HFFc6 (cell line): ENCODE results near the gene SLC36A3. TPM values are rescaled to one million over a fixed set of nuclear protein-coding genes. Genes with fewer than 3 reads are reported as not detected.

Experiments
- DNase-seq: peaks from one replicate; pipeline ENCODE4 v3.0.0-alpha.2; 2018
- H3K27ac Mint-ChIP-seq: 2 replicates; pipeline ENCODE4 v1.8.0; 2020; ENCODE audit warnings: mild to moderate bottlenecking, mixed read lengths
- H3K27me3 Mint-ChIP-seq: 2 replicates; pipeline ENCODE4 v1.8.0; 2021; ENCODE audit warnings: mild to moderate bottlenecking, moderate library complexity, mixed read lengths; ENCODE audit not compliant: insufficient read depth
- H3K36me3 Mint-ChIP-seq: 2 replicates; pipeline ENCODE4 v1.8.0; 2021; ENCODE audit warnings: low read depth, mixed read lengths
- H3K4me1 Mint-ChIP-seq: 2 replicates; pipeline ENCODE4 v1.8.0; 2020; ENCODE audit warnings: low read depth, mixed read lengths
- H3K4me3 Mint-ChIP-seq: 2 replicates; pipeline ENCODE4 v1.8.0; 2020; ENCODE audit warnings: mild to moderate bottlenecking, moderate library complexity, mixed read lengths
- H3K9me3 Mint-ChIP-seq: 2 replicates; pipeline ENCODE4 v1.8.0; 2020; ENCODE audit warnings: mild to moderate bottlenecking, mixed read lengths
- total RNA-seq, 6 experiments: library from RNA; stranded (reverse); fragmentation: NEBNext Ultra II Directional; extraction: Animal tissue kit (Norgen Biotek cat#: 25700); gene quantifications; 2 replicates in 1 of 6; 3 replicates in 5 of 6; pipeline ENCODE4 v1.2.3, GENCODE V29; 2021
- TF ChIP-seq, protein P1 (sequence below): fragments of 200-600 bp; sonication (generic); IDR thresholded peaks from 2 replicates; pipeline ENCODE4 v1.5.0; 2021; ENCODE audit warnings: antibody characterized with exemption, mild to moderate bottlenecking

SLC36A3 gene
- total RNA-seq, 6 experiments from 2014 or later: not detected

- no peak overlapping the region for H3K4me3 Mint-ChIP-seq
- peaks cover 35% of the 10 kb centered on the region for H3K27me3 Mint-ChIP-seq
- no peak overlapping the region for H3K27ac Mint-ChIP-seq
- no peak for DNase-seq
- H3K4me1 Mint-ChIP-seq: no peaks in the 10 kb centered on the region
- no peaks in the 10 kb centered on the region for H3K9me3 Mint-ChIP-seq
- TF ChIP-seq, protein P1, sequence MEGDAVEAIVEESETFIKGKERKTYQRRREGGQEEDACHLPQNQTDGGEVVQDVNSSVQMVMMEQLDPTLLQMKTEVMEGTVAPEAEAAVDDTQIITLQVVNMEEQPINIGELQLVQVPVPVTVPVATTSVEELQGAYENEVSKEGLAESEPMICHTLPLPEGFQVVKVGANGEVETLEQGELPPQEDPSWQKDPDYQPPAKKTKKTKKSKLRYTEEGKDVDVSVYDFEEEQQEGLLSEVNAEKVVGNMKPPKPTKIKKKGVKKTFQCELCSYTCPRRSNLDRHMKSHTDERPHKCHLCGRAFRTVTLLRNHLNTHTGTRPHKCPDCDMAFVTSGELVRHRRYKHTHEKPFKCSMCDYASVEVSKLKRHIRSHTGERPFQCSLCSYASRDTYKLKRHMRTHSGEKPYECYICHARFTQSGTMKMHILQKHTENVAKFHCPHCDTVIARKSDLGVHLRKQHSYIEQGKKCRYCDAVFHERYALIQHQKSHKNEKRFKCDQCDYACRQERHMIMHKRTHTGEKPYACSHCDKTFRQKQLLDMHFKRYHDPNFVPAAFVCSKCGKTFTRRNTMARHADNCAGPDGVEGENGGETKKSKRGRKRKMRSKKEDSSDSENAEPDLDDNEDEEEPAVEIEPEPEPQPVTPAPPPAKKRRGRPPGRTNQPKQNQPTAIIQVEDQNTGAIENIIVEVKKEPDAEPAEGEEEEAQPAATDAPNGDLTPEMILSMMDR: no peak
- no peaks in the 10 kb centered on the region for H3K36me3 Mint-ChIP-seq
Measured at GRCh38 chr5:151328734-151329133, 25.2 kb upstream of the SLC36A3 start.

- Mint-ChIP-seq H3K36me3 (no peaks in the 10 kb centered on the region), H3K4me1 (no peaks in the 10 kb centered on the region), H3K27me3 (peaks cover 28% of the 10 kb centered on the region), H3K4me3 (no peak overlapping the region), H3K27ac (no peak overlapping the region), H3K9me3 (no peaks in the 10 kb centered on the region)
- DNase-seq: no peak
- TF ChIP-seq, protein P1: no peak
Measured at GRCh38 chr5:151327585-151327984, 24.0 kb upstream of the SLC36A3 start.

- no peaks in the 10 kb centered on the region for H3K36me3 Mint-ChIP-seq
- peaks cover 35% of the 10 kb centered on the region for H3K27me3 Mint-ChIP-seq
- H3K9me3 Mint-ChIP-seq: no peaks in the 10 kb centered on the region
- H3K4me3 Mint-ChIP-seq: no peak overlapping the region
- no peak for DNase-seq
- H3K27ac Mint-ChIP-seq: no peak overlapping the region
- TF ChIP-seq, protein P1: no peak
- H3K4me1 Mint-ChIP-seq: no peaks in the 10 kb centered on the region
Measured at GRCh38 chr5:151326266-151326665, 22.7 kb upstream of the SLC36A3 start.

DNA sequence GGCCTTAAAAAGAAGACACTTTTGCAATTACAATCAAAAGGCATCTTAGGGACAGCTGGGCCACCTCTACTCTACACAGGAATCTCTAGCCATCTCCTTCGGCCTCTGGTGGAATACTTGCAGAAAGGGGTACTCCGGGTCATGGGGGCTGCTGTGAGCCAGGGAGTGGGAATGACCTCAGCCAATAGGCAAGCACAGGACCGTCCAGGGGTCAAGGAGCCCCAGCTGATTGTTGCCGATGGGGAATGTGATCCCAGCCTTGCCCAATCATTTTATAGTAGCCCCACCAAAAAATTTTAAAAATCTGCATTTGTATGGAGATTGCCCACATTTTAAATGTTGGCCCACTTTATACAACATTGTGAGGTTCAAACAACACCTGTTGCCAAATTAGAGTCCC, 16.9 kb upstream of the SLC36A3 start:
- no peaks in the 10 kb centered on the region for H3K9me3 Mint-ChIP-seq

DNA sequence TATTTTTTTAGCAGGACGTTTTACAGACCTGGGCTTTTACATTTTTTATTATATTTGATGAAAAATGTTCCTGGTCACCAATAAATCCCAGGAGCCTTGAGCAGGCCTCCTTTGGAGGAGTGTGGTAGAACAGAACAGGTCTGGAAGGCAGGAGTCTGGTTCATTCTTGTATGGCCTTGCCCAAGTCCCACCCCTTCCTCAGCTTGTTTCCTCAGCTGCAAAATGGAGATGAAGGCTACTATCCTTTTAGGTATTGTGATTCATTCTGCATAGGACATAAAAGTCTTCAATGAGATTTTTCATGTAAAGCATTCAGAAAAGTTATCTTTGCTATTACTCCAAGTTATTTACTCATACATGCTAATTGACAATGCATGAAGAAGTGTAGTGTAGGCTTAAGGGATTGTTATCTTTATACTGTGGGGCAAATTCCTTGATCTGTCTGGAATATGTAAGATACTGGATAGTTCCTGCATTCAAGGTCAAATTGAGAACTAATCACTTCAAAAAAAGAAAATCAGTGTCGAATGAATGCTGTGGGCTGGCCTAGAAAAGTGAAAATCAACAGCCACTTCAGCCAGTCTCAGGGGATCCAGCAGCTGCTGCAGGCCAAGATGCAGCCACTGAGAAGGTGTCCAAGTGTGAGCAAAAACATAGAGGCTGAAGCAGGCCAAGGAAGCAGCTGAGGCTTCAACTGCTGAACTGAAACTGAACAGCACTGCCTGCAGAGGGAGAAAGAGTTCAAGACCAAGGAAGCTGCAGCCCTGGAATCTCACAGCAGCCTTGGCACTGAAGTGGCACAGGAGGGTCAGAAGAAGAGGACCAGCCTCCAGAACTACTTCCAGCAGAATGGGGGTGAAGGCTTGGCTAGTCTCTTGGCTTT, 15.5 kb upstream of the SLC36A3 start:
- peaks cover 21% of the 10 kb centered on the region for H3K27me3 Mint-ChIP-seq

More for the DNA sequence above, 16.9 kb upstream of the SLC36A3 start:
- Mint-ChIP-seq H3K27me3 (peaks cover 25% of the 10 kb centered on the region), H3K4me3 (no peak overlapping the region), H3K4me1 (peaks cover 6% of the 10 kb centered on the region; the same call in 1 of the 2 replicates), H3K27ac (no peak overlapping the region), H3K36me3 (no peaks in the 10 kb centered on the region)
- DNase-seq: no peak
- TF ChIP-seq, protein P1: no peak

More for the DNA sequence above, 15.5 kb upstream of the SLC36A3 start:
- Mint-ChIP-seq H3K27ac (no peak overlapping the region), H3K9me3 (no peaks in the 10 kb centered on the region), H3K36me3 (no peaks in the 10 kb centered on the region), H3K4me3 (no peak overlapping the region), H3K4me1 (peaks cover 6% of the 10 kb centered on the region; the same call in 1 of the 2 replicates)
- TF ChIP-seq, protein P1: peak; percentile 42
- peak; percentile 19 for DNase-seq
